ENCODE data around the gene STAT5A. TPM values are rescaled to one million over a fixed set of nuclear protein-coding genes. Genes with fewer than 3 reads are reported as not detected.

The STAT5A gene
- total and polyA plus RNA-seq, 9 of the 15 experiments (the other 6 are each of a cell fraction or from before 2014, with no cell fraction given): 79.9 to 415 (median 196) TPM

DNA sequence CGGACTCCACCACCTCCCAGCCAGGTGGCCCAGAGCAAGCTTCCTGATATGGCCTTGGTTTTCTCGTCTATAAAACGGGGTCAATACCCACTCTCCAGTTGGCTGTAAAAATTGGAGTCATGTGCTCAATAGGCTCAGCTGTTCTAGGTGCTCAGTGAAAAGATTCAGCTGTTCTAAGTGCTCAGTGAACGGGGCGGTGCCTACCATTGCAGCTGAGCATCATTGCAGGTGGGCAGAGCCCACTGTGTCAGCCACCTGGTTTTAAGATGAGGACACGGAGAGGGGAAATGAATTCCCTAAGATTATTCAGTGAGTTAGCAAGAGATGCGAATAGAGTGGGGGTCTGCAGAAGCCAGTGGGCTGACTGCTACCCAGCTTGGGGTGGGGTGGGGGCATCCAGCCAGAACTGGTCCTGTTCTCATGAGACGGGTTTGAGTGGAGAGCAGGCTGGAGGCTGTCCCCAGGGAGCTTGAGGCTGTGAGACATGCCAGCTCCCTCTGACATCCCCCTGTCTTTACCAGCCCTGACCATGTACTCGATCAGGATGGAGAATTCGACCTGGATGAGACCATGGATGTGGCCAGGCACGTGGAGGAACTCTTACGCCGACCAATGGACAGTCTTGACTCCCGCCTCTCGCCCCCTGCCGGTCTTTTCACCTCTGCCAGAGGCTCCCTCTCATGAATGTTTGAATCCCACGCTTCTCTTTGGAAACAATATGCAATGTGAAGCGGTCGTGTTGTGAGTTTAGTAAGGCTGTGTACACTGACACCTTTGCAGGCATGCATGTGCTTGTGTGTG is 21.9 kb downstream of the STAT5A start (continued):
- TF ChIP-seq MLX (CRISPR knock-in tag; conservative IDR thresholded peaks at IDR 0.05) (no peak), TAF1 (IDR thresholded peaks at IDR 0.05; ENCODE audit: control insufficient read depth, extremely low read depth, insufficient read depth, low read length, severe bottlenecking) (no peak), ZNF639 (CRISPR knock-in tag; conservative IDR thresholded peaks at IDR 0.05 in 1 of 2, IDR thresholded peaks at IDR 0.05 in 1 of 2) (no peak), XRCC5 (IDR thresholded peaks at IDR 0.05; ENCODE audit: low read depth, low read length) (no peak), NR1H2 (CRISPR knock-in tag; IDR thresholded peaks at IDR 0.05) (no peak), E2F6 (IDR thresholded peaks at IDR 0.05; ENCODE audit: borderline replicate concordance in 1 of 2, extremely low read depth in 1 of 2, insufficient read depth in 1 of 2, insufficient read length in 1 of 2, low read depth in 1 of 2, low read length in 1 of 2, poor library complexity in 1 of 2, severe bottlenecking in 1 of 2) (peak; percentile 72 to 88), ZNF133 (CRISPR knock-in tag; IDR thresholded peaks at IDR 0.05) (no peak), ZMIZ1 (IDR thresholded peaks at IDR 0.05; ENCODE audit: low read depth in 2 of 2, low read length in 2 of 2) (no peak), WHSC1 (IDR thresholded peaks at IDR 0.05; ENCODE audit: low read length) (no peak), ZNF184 (CRISPR knock-in tag; IDR thresholded peaks at IDR 0.05) (no peak), SREBF1 (IDR thresholded peaks at IDR 0.05; ENCODE audit: borderline replicate concordance, low read depth, low read length) (no peak), ZBTB17 (CRISPR knock-in tag; IDR thresholded peaks at IDR 0.05) (no peak), ZNF232 (CRISPR knock-in tag; IDR thresholded peaks at IDR 0.05) (no peak)
- TF ChIP-seq, protein P1, sequence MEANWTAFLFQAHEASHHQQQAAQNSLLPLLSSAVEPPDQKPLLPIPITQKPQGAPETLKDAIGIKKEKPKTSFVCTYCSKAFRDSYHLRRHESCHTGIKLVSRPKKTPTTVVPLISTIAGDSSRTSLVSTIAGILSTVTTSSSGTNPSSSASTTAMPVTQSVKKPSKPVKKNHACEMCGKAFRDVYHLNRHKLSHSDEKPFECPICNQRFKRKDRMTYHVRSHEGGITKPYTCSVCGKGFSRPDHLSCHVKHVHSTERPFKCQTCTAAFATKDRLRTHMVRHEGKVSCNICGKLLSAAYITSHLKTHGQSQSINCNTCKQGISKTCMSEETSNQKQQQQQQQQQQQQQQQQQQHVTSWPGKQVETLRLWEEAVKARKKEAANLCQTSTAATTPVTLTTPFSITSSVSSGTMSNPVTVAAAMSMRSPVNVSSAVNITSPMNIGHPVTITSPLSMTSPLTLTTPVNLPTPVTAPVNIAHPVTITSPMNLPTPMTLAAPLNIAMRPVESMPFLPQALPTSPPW (CRISPR knock-in tag; IDR thresholded peaks at IDR 0.05): no peak; the same call in 1 of the 2 replicates
- TF ChIP-seq, protein P2, sequence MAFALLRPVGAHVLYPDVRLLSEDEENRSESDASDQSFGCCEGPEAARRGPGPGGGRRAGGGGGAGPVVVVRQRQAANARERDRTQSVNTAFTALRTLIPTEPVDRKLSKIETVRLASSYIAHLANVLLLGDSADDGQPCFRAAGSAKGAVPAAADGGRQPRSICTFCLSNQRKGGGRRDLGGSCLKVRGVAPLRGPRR (CRISPR knock-in tag; IDR thresholded peaks at IDR 0.05): no peak

All from K562 (cell line).